ENCODE data around the gene BET1L. TPM values are rescaled to one million over a fixed set of nuclear protein-coding genes. Genes with fewer than 3 reads are reported as not detected.

Gene BET1L
- total RNA-seq, 5 donors from 2014 or later (not counting 1 experiment from before 2014, with no cell fraction given): 68.4 to 106 (median 102) TPM

- H3K4me3 Mint-ChIP-seq: peak overlapping the region in 1 of 3 donors; percentile 96
- POLR2A ChIA-PET: no interaction called here
These were observed 2.6 kb downstream of the BET1L start for GRCh38 chr11:204587-205109.

GRCh38 chr11:203945-204586 lies 3.1 kb downstream of the BET1L start:
- DNase-seq: peak in 2 of 35 experiments; percentile 10 to 22
- WGBS (ENCODE audit: insufficient coverage): 94% methylated on average over 4 of the region's 4 CpGs
- Histone ChIP-seq H3K36me3 (ENCODE audit: control insufficient read depth in 2 of 2, extremely low read depth in 1 of 2, insufficient read depth in 1 of 2, low read length in 1 of 2) (peaks cover 0 to 34% of the 10 kb centered on the region in 2 donors), H3K4me1 (ENCODE audit: control insufficient read depth in 1 of 2, extremely low read depth in 1 of 2, insufficient read depth in 2 of 2, low read length in 2 of 2) (peaks cover 19 to 64% of the 10 kb centered on the region in 2 experiments), H3K9me3 (no peaks in the 10 kb centered on the region), H3K27me3 (replicated peaks in 1 of 2; ENCODE audit: control insufficient read depth in 2 of 2, extremely low read depth in 1 of 2, insufficient read depth in 2 of 2, low read length in 1 of 2) (no peaks in the 10 kb centered on the region), H3K4me3 (ENCODE audit: control insufficient read depth in 1 of 2, extremely low read depth in 1 of 2, low read length in 1 of 2) (no peak overlapping the region), H3K27ac (ENCODE audit: low read length) (no peak overlapping the region)
- H3K9me3 Mint-ChIP-seq: no peaks in the 10 kb centered on the region
- H3K4me1 Mint-ChIP-seq: peaks cover 46 to 58% (median 55%) of the 10 kb centered on the region in 3 donors
- ChIA-PET POLR2A (no interaction called here), CTCF (no interaction called here)
- peak overlapping the region; percentile 45 to 66 for H3K27ac Mint-ChIP-seq
- no peak for ATAC-seq (replicated peaks in 1 of 4)
- H3K4me3 Mint-ChIP-seq: peak overlapping the region in 2 of 3 donors; percentile 0 to 29
- peaks cover 22% of the 10 kb centered on the region for H3K36me3 Mint-ChIP-seq
- no peaks in the 10 kb centered on the region for H3K27me3 Mint-ChIP-seq

More at GRCh38 chr11:204587-205109, 2.6 kb downstream of the BET1L start:
- Histone ChIP-seq H3K4me1 (ENCODE audit: control insufficient read depth in 1 of 2, extremely low read depth in 1 of 2, insufficient read depth in 2 of 2, low read length in 2 of 2) (peaks cover 20 to 70% of the 10 kb centered on the region in 2 experiments), H3K27me3 (replicated peaks in 1 of 2; ENCODE audit: control insufficient read depth in 2 of 2, extremely low read depth in 1 of 2, insufficient read depth in 2 of 2, low read length in 1 of 2) (no peaks in the 10 kb centered on the region), H3K27ac (ENCODE audit: low read length) (no peak overlapping the region), H3K36me3 (ENCODE audit: control insufficient read depth in 2 of 2, extremely low read depth in 1 of 2, insufficient read depth in 1 of 2, low read length in 1 of 2) (peaks cover 0 to 38% of the 10 kb centered on the region in 2 donors), H3K9me3 (no peaks in the 10 kb centered on the region), H3K4me3 (ENCODE audit: control insufficient read depth in 1 of 2, extremely low read depth in 1 of 2, low read length in 1 of 2) (no peak overlapping the region)
- CTCF ChIA-PET: no interaction called here
- Mint-ChIP-seq H3K27me3 (no peaks in the 10 kb centered on the region), H3K4me1 (peaks cover 46 to 61% (median 59%) of the 10 kb centered on the region in 3 donors), H3K9me3 (no peaks in the 10 kb centered on the region), H3K27ac (no peak overlapping the region), H3K36me3 (peaks cover 22% of the 10 kb centered on the region)
- WGBS (ENCODE audit: insufficient coverage): 93% methylated on average over 10 of the region's 12 CpGs
- ATAC-seq (replicated peaks in 1 of 4) (no peak), DNase-seq (peak in 1 of 35 experiments; percentile 11)

GRCh38 chr11:203056-203944 lies 3.9 kb downstream of the BET1L start:
- peaks cover 19 to 61% of the 10 kb centered on the region in 2 experiments for H3K4me1 ChIP-seq (ENCODE audit: control insufficient read depth in 1 of 2, extremely low read depth in 1 of 2, insufficient read depth in 2 of 2, low read length in 2 of 2)
- H3K27ac Mint-ChIP-seq: peak overlapping the region; percentile 58 to 86

GRCh38 chr11:202490-202889 lies 4.7 kb downstream of the BET1L start:
- Mint-ChIP-seq H3K4me3 (peak overlapping the region; percentile 14 to 60 (median 21)), H3K36me3 (peaks cover 22% of the 10 kb centered on the region), H3K4me1 (peaks cover 46 to 54% (median 52%) of the 10 kb centered on the region in 3 donors), H3K27ac (peak overlapping the region; percentile 81 to 82), H3K27me3 (no peaks in the 10 kb centered on the region), H3K9me3 (no peaks in the 10 kb centered on the region)
- POLR2A ChIA-PET: no interaction called here
- H3K36me3 ChIP-seq (ENCODE audit: control insufficient read depth in 2 of 2, extremely low read depth in 1 of 2, insufficient read depth in 1 of 2, low read length in 1 of 2): peaks cover 0 to 34% of the 10 kb centered on the region in 2 donors
- ATAC-seq (replicated peaks in 1 of 4) (no peak), DNase-seq (peak in 2 of 35 experiments; percentile 10 to 21)
- WGBS (ENCODE audit: insufficient coverage): no CpG with 5 or more reads among the region's 8 CpGs
- CTCF ChIA-PET: interaction anchor here in 1 of 2 donors (0.6 kb wide), 1 partner anchor 161 kb away, joined by 4 read pairs; no protein-coding TSS in a partner anchor
- H3K4me1 ChIP-seq (ENCODE audit: control insufficient read depth in 1 of 2, extremely low read depth in 1 of 2, insufficient read depth in 2 of 2, low read length in 2 of 2): peaks cover 16 to 53% of the 10 kb centered on the region in 2 experiments
- no peaks in the 10 kb centered on the region for H3K27me3 ChIP-seq (replicated peaks in 1 of 2; ENCODE audit: control insufficient read depth in 2 of 2, extremely low read depth in 1 of 2, insufficient read depth in 2 of 2, low read length in 1 of 2)
- H3K27ac ChIP-seq (ENCODE audit: low read length): no peak overlapping the region
- no peaks in the 10 kb centered on the region for H3K9me3 ChIP-seq
- H3K4me3 ChIP-seq (ENCODE audit: control insufficient read depth in 1 of 2, extremely low read depth in 1 of 2, low read length in 1 of 2): no peak overlapping the region

More at GRCh38 chr11:203056-203944, 3.9 kb downstream of the BET1L start:
- Mint-ChIP-seq H3K4me1 (peaks cover 46 to 58% (median 55%) of the 10 kb centered on the region in 3 donors), H3K36me3 (peaks cover 22% of the 10 kb centered on the region), H3K9me3 (no peaks in the 10 kb centered on the region), H3K4me3 (peak overlapping the region in 2 of 3 donors; percentile 28 to 60), H3K27me3 (no peaks in the 10 kb centered on the region)
- H3K27me3 ChIP-seq (replicated peaks in 1 of 2; ENCODE audit: control insufficient read depth in 2 of 2, extremely low read depth in 1 of 2, insufficient read depth in 2 of 2, low read length in 1 of 2): no peaks in the 10 kb centered on the region
- no peak overlapping the region for H3K4me3 ChIP-seq (ENCODE audit: control insufficient read depth in 1 of 2, extremely low read depth in 1 of 2, low read length in 1 of 2)
- ChIA-PET POLR2A (interaction anchor here in 1 of 2 donors (0.6 kb wide), 1 partner anchor 42 kb away, joined by 3 read pairs; no protein-coding TSS in a partner anchor), CTCF (no interaction called here)
- ATAC-seq (replicated peaks in 1 of 4) (no peak), DNase-seq (peak in 2 of 35 experiments; percentile 11 to 19)
- no peaks in the 10 kb centered on the region for H3K9me3 ChIP-seq
- peaks cover 0 to 34% of the 10 kb centered on the region in 2 donors for H3K36me3 ChIP-seq (ENCODE audit: control insufficient read depth in 2 of 2, extremely low read depth in 1 of 2, insufficient read depth in 1 of 2, low read length in 1 of 2)
- 93% methylated on average over 7 of the region's 7 CpGs for WGBS (ENCODE audit: insufficient coverage)
- no peak overlapping the region for H3K27ac ChIP-seq (ENCODE audit: low read length)

- ChIA-PET CTCF (no interaction called here), POLR2A (no interaction called here)
- no peak overlapping the region for H3K4me3 ChIP-seq (ENCODE audit: control insufficient read depth in 1 of 2, extremely low read depth in 1 of 2, low read length in 1 of 2)
- H3K27me3 ChIP-seq (replicated peaks in 1 of 2; ENCODE audit: control insufficient read depth in 2 of 2, extremely low read depth in 1 of 2, insufficient read depth in 2 of 2, low read length in 1 of 2): no peaks in the 10 kb centered on the region
- no peaks in the 10 kb centered on the region for H3K27me3 Mint-ChIP-seq
- peaks cover 0 to 34% of the 10 kb centered on the region in 2 donors for H3K36me3 ChIP-seq (ENCODE audit: control insufficient read depth in 2 of 2, extremely low read depth in 1 of 2, insufficient read depth in 1 of 2, low read length in 1 of 2)
- H3K36me3 Mint-ChIP-seq: peaks cover 22% of the 10 kb centered on the region
- H3K27ac Mint-ChIP-seq: peak overlapping the region; percentile 81 to 82
- ATAC-seq (replicated peaks in 1 of 4): peak in 1 of 4 experiments; percentile 3
- H3K27ac ChIP-seq (ENCODE audit: low read length): peak overlapping the region; percentile 15
- H3K4me3 Mint-ChIP-seq: peak overlapping the region; percentile 14 to 60 (median 21)
- H3K9me3 Mint-ChIP-seq: no peaks in the 10 kb centered on the region
- peaks cover 46 to 51% (median 51%) of the 10 kb centered on the region in 3 donors for H3K4me1 Mint-ChIP-seq
- no peaks in the 10 kb centered on the region for H3K9me3 ChIP-seq
- peaks cover 16 to 53% of the 10 kb centered on the region in 2 experiments for H3K4me1 ChIP-seq (ENCODE audit: control insufficient read depth in 1 of 2, extremely low read depth in 1 of 2, insufficient read depth in 2 of 2, low read length in 2 of 2)
- WGBS (ENCODE audit: insufficient coverage): 43% methylated on average over 7 of the region's 15 CpGs
- DNase-seq: peak in 1 of 35 experiments; percentile 5
These were observed 5.2 kb downstream of the BET1L start for GRCh38 chr11:201966-202365.

All from T-cell (primary cell).